IPS-11a (cell line): ENCODE measurements around the gene NEBL.
"Not testable (repeated sequence)": the region's sequence is repeated elsewhere in the genome, so short reads cannot be mapped to it uniquely, and the experiment has no call there.

ENCODE experiments used
- H3K4me3 ChIP-seq: one replicate; pipeline ENCODE4 v1.5.1; 2013; ENCODE audit warnings: low read depth, low read length, control low read depth

NEBL gene

GRCh38 chr10:20897146-20897825, at the start of gene NEBL:
Gene NEBL (minus strand): TSS chr10:20897311. CDS start chr10:20897205, 106 bp downstream.
- no peak within 1 kb of the TSS for H3K4me3 ChIP-seq

- H3K4me3 ChIP-seq = no peak overlapping the region
Observed at GRCh38 chr10:20945546-20946332, 48.6 kb upstream of the NEBL start.

- H3K4me3 ChIP-seq = no peak overlapping the region
Observed at GRCh38 chr10:20944789-20945502, 47.8 kb upstream of the NEBL start.

GRCh38 chr10:20939414-20939813, 42.3 kb upstream of the NEBL start:
- not testable (repeated sequence) for H3K4me3 ChIP-seq

GRCh38 chr10:20936396-20936795, 39.3 kb upstream of the NEBL start:
- H3K4me3 ChIP-seq = no peak overlapping the region

GRCh38 chr10:20935931-20936330, 38.8 kb upstream of the NEBL start:
- H3K4me3 ChIP-seq = no peak overlapping the region

- no peak overlapping the region for H3K4me3 ChIP-seq
Observed at GRCh38 chr10:20935301-20935700, 38.2 kb upstream of the NEBL start.

- no peak overlapping the region for H3K4me3 ChIP-seq
Observed at GRCh38 chr10:20933705-20934104, 36.6 kb upstream of the NEBL start.

- no peak overlapping the region for H3K4me3 ChIP-seq
Observed at GRCh38 chr10:20932606-20933126, 35.6 kb upstream of the NEBL start.

GRCh38 chr10:20931156-20931795, 34.2 kb upstream of the NEBL start:
- H3K4me3 ChIP-seq = no peak overlapping the region

GRCh38 chr10:20927456-20927855, 30.3 kb upstream of the NEBL start:
- H3K4me3 ChIP-seq = no peak overlapping the region

- no peak overlapping the region for H3K4me3 ChIP-seq
Observed at GRCh38 chr10:20922451-20922850, 25.3 kb upstream of the NEBL start.

- H3K4me3 ChIP-seq = no peak overlapping the region
Observed at GRCh38 chr10:20922033-20922432, 24.9 kb upstream of the NEBL start.

GRCh38 chr10:20920061-20920460, 22.9 kb upstream of the NEBL start:
- H3K4me3 ChIP-seq = no peak overlapping the region

GRCh38 chr10:20919481-20919880, 22.4 kb upstream of the NEBL start:
- no peak overlapping the region for H3K4me3 ChIP-seq

- no peak overlapping the region for H3K4me3 ChIP-seq
Observed at GRCh38 chr10:20916976-20917375, 19.9 kb upstream of the NEBL start.

GRCh38 chr10:20912969-20913368, 15.9 kb upstream of the NEBL start:
- H3K4me3 ChIP-seq = no peak overlapping the region

GRCh38 chr10:20911626-20912025, 14.5 kb upstream of the NEBL start:
- no peak overlapping the region for H3K4me3 ChIP-seq

GRCh38 chr10:20909801-20910200, 12.7 kb upstream of the NEBL start:
- no peak overlapping the region for H3K4me3 ChIP-seq

- H3K4me3 ChIP-seq = no peak overlapping the region
Observed at GRCh38 chr10:20908391-20908790, 11.3 kb upstream of the NEBL start.
